Neural crest cell (in vitro differentiated cells): ENCODE results near the gene ATP8B1. TPM values are rescaled to one million over a fixed set of nuclear protein-coding genes. Genes with fewer than 3 reads are reported as not detected.
"Not testable (repeated sequence)": the region's sequence is repeated elsewhere in the genome, so short reads cannot be mapped to it uniquely, and the experiment has no call there.

ENCODE experiments used
- DNase-seq: peaks from one replicate; pipeline ENCODE4 v3.0.0; 2021; ENCODE audit warnings: low read depth, mixed read lengths, low spot score
- H3K27ac Mint-ChIP-seq: one replicate; pipeline ENCODE4 v1.8.0; 2021; ENCODE audit warnings: mild to moderate bottlenecking, mixed read lengths; ENCODE audit not compliant: unreplicated experiment
- H3K27me3 Mint-ChIP-seq: 2 replicates; pipeline ENCODE4 v1.8.0; 2021; ENCODE audit warnings: low read depth, mild to moderate bottlenecking, mixed read lengths
- H3K36me3 Mint-ChIP-seq: 2 replicates; pipeline ENCODE4 v1.8.0; 2021; ENCODE audit warnings: low read depth, mild to moderate bottlenecking, mixed read lengths
- H3K4me1 Mint-ChIP-seq: 2 replicates; pipeline ENCODE4 v1.8.0; 2021; ENCODE audit warnings: mixed read lengths
- H3K4me3 Mint-ChIP-seq: one replicate; pipeline ENCODE4 v1.8.0; 2021; ENCODE audit warnings: mild to moderate bottlenecking, mixed read lengths
- H3K9me3 Mint-ChIP-seq: 2 replicates; pipeline ENCODE4 v1.8.0; 2021; ENCODE audit warnings: mixed read lengths
- CTCF ChIP-seq: fragments of 200-600 bp; sonication (generic); conservative IDR thresholded peaks from 2 replicates; pipeline ENCODE4 v1.5.0; 2021; ENCODE audit warnings: antibody characterized with exemption, mild to moderate bottlenecking
- long read RNA-seq: library from polyadenylated mRNA; unstranded; transcript quantifications from one replicate; pipeline ENCODE4 v2.0.0, GENCODE V29; 2020
- total RNA-seq: library from RNA; stranded (reverse); gene quantifications from 2 replicates; pipeline ENCODE4 v1.2.1, GENCODE V29; 2021

ATP8B1 gene
- total RNA-seq: 0.05 and 0.09 TPM in 2 replicates
- long read RNA-seq, partial matches to known transcripts: 0 of 2 reads
- long read RNA-seq, other reads (novel, unspliced or antisense): 2 of 2 reads

GRCh38 chr18:57803103-57803969 is at the start of gene ATP8B1:
Gene ATP8B1, minus strand, starts transcription at chr18:57803315. Its CDS starts 71,508 bp downstream, at chr18:57731807.
- Mint-ChIP-seq H3K4me1 (peaks cover 12% of the 10 kb centered on the region), H3K4me3 (peak within 1 kb of the TSS; percentile 71), H3K27ac (no peak within 1 kb of the TSS), H3K9me3 (no peaks in the 10 kb centered on the region), H3K36me3 (peaks cover 3% of the 10 kb centered on the region), H3K27me3 (peaks cover 88% of the 10 kb centered on the region)
- DNase-seq: peak; percentile 16
- TF ChIP-seq CTCF: no peak

- TF ChIP-seq CTCF: no peak
- no peaks in the 10 kb centered on the region for H3K36me3 Mint-ChIP-seq
- H3K4me3 Mint-ChIP-seq: no peak overlapping the region
- H3K27me3 Mint-ChIP-seq: peaks cover 37% of the 10 kb centered on the region
- no peak for DNase-seq
- no peak overlapping the region for H3K27ac Mint-ChIP-seq
- H3K4me1 Mint-ChIP-seq: no peaks in the 10 kb centered on the region
- H3K9me3 Mint-ChIP-seq: no peaks in the 10 kb centered on the region
Observed at GRCh38 chr18:57850063-57850462, 46.9 kb upstream of the ATP8B1 start.

- DNase-seq, H3K27ac Mint-ChIP-seq, H3K4me3 Mint-ChIP-seq, H3K4me1 Mint-ChIP-seq, H3K9me3 Mint-ChIP-seq, H3K36me3 Mint-ChIP-seq: not testable (repeated sequence)
- peaks cover 32% of the 10 kb centered on the region for H3K27me3 Mint-ChIP-seq
Observed at GRCh38 chr18:57848374-57848773, 45.3 kb upstream of the ATP8B1 start.

- not testable (repeated sequence) for H3K4me3 Mint-ChIP-seq, H3K4me1 Mint-ChIP-seq, H3K36me3 Mint-ChIP-seq, DNase-seq, H3K9me3 Mint-ChIP-seq, H3K27ac Mint-ChIP-seq
- peaks cover 37% of the 10 kb centered on the region for H3K27me3 Mint-ChIP-seq
Observed at GRCh38 chr18:57847431-57847830, 44.3 kb upstream of the ATP8B1 start.

GRCh38 chr18:57846258-57846657 is 43.1 kb upstream of the ATP8B1 start:
- no peak overlapping the region for H3K27ac Mint-ChIP-seq
- no peaks in the 10 kb centered on the region for H3K36me3 Mint-ChIP-seq
- no peaks in the 10 kb centered on the region for H3K9me3 Mint-ChIP-seq
- no peak for TF ChIP-seq CTCF
- no peak overlapping the region for H3K4me3 Mint-ChIP-seq
- no peak for DNase-seq
- H3K27me3 Mint-ChIP-seq: peaks cover 38% of the 10 kb centered on the region
- H3K4me1 Mint-ChIP-seq: no peaks in the 10 kb centered on the region

- DNase-seq: no peak
- H3K9me3 Mint-ChIP-seq: no peaks in the 10 kb centered on the region
- H3K4me1 Mint-ChIP-seq: no peaks in the 10 kb centered on the region
- no peak overlapping the region for H3K27ac Mint-ChIP-seq
- H3K4me3 Mint-ChIP-seq: no peak overlapping the region
- no peaks in the 10 kb centered on the region for H3K36me3 Mint-ChIP-seq
- TF ChIP-seq CTCF: no peak
- H3K27me3 Mint-ChIP-seq: peaks cover 38% of the 10 kb centered on the region
Observed at GRCh38 chr18:57845605-57846074, 42.5 kb upstream of the ATP8B1 start.
